LoVo (cell line): Measurements from ENCODE around the gene ATG4D.

Experiments
- DNase-seq: peaks from one replicate; pipeline ENCODE4 v3.0.0-alpha.2; 2016; ENCODE audit warnings: low spot score

Gene ATG4D

GRCh38 chr19:10580979-10581631, 37.4 kb downstream of the ATG4D start:
- DNase-seq, result peak; percentile 80

GRCh38 chr19:10582091-10582490, 38.4 kb downstream of the ATG4D start:
- no peak for DNase-seq

- no peak for DNase-seq
These were observed 39.5 kb downstream of the ATG4D start for GRCh38 chr19:10583036-10583776.

- no peak for DNase-seq
These were observed 42.7 kb downstream of the ATG4D start for GRCh38 chr19:10586396-10586795.

GRCh38 chr19:10587022-10587838, 43.5 kb downstream of the ATG4D start, which contains the start of gene AP1M2:
TSS of gene AP1M2 (minus strand) at chr19:10587312. CDS start at chr19:10587231, 81 bp downstream.
- peak; percentile 76 for DNase-seq

GRCh38 chr19:10587839-10588150, 44.1 kb downstream of the ATG4D start:
- DNase-seq, result no peak

- DNase-seq, result no peak
These were observed 49.4 kb downstream of the ATG4D start for GRCh38 chr19:10593148-10593547.

- DNase-seq, result no peak
These were observed 50.3 kb downstream of the ATG4D start for GRCh38 chr19:10593820-10594637.

- no peak for DNase-seq
These were observed 56.4 kb downstream of the ATG4D start for GRCh38 chr19:10600149-10600548.

GRCh38 chr19:10601999-10602329, 58.3 kb downstream of the ATG4D start:
- no peak for DNase-seq

GRCh38 chr19:10602330-10603083, 58.8 kb downstream of the ATG4D start:
- DNase-seq, result peak; percentile 76
